ENCODE measurements around the gene BEND7.
"Not testable (repeated sequence)": the region's sequence is repeated elsewhere in the genome, so short reads cannot be mapped to it uniquely, and the experiment has no call there.

Gene BEND7

DNA sequence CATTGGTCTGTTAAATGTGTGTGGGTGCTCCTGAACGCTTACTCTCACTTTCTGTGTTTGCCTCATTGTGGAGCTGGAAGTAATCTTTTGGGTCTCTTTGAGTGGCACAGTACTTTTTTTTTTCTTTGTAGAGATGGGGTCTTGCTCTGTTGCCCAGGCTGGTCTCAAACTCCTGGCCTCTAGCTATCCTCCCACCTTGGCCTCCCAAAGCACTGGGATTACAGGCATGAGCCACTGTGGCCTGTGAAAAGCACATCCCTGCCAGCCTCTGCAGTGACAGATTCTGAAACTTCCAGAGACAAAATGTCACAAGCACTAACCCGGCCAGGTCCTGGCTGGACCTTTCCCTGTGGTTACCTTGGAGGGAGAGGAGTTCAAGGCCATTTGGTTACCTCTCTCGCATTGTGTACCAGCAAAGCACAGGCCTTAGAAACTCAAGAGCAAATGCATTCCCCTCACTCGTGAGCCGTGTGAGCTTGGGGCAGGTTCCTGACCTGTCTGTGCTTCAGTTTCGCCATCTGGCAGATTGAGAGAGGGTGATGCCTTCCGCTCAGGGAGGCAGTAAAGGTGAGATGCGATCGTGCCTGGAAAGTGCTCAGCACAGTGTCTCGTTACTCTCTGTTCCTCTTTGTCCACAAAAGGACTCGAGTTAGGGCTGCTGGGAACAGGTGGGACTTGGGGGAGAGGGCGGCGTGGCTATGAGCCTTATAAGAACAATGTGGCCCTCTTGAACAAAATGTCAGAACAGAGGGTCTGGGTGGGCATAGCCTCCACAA is 108.1 kb downstream of the BEND7 start:
- DNase-seq (ENCODE audit: low read depth): no peak

DNA sequence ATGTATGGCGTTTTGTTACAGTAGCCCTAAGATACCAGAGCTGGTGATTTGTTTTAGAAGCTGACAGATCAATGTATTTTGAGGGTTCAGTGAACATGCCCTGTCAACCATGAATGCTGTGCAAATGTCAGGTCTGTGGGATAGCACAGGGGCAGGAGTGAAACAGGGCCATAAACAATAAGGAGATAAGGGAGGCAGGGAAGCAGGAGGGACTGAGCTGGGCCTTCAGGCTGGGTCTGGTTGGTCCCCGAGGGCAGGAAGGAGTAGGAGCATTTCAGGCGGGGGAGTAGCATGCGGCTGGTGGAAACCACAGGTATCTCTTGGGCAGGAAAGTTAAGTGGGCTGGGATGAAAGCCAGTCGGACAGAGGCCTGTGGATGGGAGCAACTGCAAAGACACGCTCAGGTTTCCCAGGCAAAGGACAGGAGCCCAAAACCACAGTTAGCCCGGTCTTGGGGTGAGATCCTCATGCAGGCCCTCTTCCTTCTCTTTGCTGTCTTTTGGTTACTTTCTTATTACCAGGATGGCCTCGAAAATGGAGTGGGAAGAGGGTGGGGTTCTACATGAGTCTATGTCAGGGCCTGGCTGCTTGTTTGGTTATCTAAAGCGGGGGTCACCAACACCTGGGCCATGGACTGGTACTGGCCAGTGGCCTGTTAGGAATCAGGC is 111.2 kb downstream of the BEND7 start:
- DNase-seq (ENCODE audit: low read depth): no peak

DNA sequence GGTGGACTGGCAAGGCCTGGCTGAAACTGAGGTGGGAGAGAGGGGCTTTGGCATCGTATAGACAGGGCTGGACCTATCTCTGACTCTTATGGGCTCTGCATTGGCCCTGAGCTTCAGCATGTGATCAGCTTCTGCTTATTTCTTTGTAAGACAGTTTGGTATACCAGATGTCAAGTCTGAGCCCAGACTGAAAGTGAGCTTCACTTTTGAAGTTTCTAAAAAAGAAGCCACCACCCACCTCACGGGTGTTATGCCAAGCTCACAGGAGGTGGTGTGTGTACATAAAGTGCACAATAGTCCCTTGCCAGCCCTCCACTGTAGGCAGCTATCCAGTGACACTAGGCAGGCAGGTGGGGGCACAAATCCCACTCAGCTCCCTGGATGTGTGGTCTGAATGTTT is 112.1 kb downstream of the BEND7 start:
- no peak for DNase-seq (ENCODE audit: low read depth)

DNA sequence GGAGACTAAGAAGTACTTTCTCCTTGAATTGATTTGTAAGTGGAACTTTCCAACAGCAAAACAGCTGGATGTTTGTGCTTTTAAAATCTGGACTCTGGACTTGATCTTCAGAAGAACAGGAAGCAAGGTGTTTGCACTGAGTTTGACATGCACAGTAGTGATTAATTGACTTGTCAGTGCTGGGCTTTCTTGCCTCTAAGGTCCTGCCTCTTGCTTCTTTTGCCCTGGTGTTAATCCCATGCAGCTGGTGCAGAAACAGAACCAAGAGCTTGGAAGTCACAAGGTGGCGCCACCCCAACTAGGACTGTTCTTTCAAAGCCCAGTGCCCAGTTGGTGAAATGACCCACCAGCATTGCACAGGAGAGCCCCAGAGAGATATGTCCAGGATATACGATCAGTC is 114.0 kb downstream of the BEND7 start:
- no peak for DNase-seq (ENCODE audit: low read depth)

DNA sequence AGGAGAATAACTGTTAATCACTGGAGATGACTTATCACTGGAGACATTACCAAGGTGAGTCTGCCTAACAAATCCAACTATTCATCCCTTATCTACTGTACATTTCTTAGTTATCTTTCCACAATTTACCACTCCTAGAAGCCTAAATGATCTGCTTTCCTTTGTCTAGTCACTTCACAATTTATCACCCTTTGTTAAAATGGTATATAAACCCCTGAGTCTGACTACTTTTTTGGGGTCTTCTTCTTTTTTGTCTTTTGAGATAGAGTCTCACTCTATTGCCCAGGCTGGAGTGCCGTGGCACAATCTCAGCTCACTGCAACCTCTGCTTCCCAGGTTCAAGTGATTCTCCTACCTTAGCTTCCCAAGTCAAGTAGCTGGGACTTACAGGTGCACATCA is 114.7 kb downstream of the BEND7 start:
- no peak for DNase-seq (ENCODE audit: low read depth)

DNA sequence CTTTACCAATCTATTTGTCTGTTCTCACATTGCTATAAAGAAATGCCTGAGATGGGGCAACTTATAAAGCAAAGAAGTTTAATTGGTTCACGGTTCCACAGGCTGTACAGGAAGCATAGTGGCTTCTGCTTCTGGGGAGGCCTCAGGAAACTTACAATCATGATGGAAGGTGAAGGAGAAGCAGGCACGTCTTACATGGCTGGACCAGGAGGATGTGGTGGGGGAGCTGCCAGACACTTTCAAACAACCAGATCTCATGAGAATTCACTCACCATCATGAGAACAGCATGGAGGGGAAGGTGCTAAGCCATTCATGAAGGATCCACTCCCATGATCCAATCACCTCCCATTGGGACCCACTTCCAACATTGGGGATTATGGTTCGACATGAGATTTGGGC is 115.9 kb downstream of the BEND7 start:
- no peak for DNase-seq (ENCODE audit: low read depth)

DNA sequence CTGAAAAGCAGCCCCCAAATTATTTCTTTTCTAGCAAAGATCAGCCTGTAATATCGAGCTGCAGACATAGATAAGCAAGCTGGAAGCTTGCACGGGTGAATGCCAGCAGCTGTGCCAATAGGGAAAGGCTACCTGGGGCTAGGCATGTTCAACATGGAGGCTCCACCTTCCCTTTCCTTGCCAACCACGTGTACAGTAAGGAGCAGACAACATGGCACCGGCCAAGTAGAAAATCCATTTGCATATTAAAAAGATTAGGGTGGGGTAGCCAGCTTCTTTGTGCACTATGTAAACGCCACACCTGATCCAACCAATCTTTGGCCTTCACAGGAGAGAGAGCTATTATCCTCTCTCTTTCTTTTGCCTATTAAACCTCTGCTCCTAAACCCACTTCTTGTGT is 124.0 kb downstream of the BEND7 start:
- DNase-seq (ENCODE audit: low read depth): no peak

DNA sequence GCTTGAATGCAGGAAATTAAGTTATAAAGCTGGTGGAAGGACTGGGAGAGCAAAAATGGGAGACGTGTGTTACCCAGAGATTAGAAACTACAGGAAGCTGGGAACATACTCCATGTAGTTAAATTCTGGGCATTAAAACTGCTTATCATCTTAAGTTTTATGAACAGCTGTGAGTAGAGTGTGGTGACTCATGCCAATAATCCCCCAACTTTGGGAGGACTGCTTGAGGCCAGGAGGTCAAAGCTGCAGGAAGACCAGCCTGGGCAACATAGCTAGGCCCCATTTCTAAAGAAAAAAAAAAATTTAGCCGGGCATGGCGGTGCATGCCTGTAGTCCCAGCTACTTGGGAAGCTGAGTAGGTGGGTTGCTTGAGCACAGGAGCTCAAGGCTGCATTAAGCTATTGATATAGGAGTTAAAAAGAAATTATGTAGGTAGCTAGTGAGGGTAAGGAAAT is 124.5 kb downstream of the BEND7 start:
- DNase-seq (ENCODE audit: low read depth): no peak

DNA sequence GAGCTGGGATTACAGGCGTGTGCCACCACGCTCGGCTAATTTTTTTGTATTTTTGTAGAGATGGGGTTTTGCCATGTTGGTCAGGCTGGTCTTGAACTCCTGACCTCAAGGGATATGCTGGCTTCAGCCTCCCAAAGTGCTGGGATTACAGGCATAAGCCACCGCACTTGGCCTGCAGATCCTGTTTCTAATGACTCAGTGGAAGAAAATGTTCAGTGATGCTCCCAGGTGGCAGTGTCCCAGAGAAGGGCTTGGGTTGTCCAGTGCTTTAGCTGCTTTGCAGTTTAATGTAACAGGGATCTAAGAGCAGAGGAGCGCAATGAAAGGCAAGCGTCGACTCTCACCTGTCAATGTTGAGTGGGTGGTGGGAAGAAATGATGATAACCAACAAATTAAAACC is 125.4 kb downstream of the BEND7 start:
- DNase-seq (ENCODE audit: low read depth): not testable (repeated sequence)

DNA sequence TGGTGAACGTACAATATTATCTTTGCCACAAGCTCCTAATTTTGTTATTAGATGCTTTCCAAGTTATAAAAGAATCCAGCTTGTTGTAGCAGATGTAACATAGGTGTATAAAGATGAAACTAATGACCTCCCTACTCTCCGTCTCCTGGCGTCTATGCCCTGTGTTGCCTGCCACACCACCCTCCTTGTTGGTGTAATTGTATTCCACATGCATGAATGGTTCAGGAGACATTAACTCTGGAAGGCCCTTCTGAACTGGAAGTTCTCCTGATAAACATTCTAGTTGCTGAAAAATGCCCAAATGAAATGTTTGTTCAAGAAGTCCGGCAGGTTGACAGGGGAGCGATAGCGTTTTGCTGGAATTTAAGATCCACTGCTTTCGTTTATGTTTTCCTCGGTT is 126.8 kb downstream of the BEND7 start:
- DNase-seq (ENCODE audit: low read depth): no peak

DNA sequence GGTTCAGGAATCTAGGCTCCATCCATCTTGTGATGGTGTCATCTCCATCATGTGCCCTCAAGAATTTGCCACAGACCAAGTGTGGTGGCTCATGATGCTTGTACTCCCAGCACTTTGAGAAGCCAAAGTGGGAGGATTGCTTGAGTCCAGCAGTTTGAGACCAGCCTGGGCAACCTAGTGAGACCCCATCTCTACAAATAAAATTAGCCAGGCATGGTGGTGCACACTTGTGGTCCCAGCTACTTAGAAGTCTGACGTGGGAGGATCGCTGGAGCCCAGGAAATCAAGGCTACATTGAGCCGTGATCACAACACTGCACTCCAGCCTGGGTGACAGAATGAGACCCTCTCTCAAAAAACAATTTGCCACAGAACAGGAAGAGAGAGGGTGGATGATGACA is 127.7 kb downstream of the BEND7 start:
- DNase-seq (ENCODE audit: low read depth): no peak

DNA sequence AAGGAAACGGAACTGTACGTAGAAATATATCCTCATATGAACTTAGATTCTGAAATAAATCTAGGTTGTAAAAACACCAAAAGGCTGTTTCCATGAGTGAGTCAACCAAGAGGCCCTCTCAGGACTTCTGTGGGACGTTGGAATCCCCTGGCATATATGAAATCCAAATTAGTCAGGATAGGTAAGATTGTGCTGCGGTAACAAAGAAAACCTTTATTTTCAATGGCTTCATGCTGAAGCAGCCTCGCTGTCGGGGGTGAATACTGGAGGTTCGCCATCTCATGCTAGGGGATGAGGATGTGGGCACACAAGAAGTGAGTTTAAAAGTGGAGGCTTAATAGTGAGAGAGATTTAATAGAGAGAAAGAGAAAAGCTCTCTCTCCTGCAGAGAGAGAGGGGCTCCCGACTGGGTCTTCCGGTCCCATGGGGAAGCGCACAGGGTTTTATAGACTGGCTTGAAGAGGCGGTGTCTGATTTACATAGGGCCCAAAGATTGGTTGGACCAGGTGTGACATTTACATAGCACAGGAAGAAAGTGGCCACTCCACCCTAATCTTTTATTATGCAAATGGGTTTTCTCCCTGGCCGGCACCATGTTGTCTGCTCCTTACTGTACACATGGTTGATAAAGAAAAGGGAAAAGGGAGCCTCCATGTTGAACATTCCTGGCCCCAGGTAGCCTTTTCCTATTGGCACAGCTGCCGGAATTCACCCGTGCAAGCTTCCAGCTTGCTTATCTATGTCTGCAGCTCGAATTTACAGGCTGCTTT is 128.4 kb downstream of the BEND7 start:
- DNase-seq (ENCODE audit: low read depth): no peak

DNA sequence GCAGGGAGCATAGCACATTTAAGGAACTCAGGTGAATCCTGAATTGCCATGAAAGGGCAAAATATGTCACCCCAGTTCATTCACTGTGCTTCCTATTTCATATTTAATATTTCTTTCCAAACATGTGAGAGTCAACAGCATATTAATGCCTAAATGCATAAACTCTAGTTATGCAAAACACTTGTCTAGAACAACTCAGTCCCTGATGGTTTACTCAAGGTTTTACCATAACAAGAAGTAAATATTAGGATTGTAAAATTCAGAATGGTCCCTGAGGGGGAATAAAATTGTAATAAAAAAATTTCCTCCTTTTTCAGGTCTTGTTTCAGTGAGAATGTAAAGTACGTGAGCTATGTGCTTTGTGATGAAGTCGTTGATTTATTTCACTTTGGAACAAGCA is 129.1 kb downstream of the BEND7 start:
- DNase-seq (ENCODE audit: low read depth): no peak

DNA sequence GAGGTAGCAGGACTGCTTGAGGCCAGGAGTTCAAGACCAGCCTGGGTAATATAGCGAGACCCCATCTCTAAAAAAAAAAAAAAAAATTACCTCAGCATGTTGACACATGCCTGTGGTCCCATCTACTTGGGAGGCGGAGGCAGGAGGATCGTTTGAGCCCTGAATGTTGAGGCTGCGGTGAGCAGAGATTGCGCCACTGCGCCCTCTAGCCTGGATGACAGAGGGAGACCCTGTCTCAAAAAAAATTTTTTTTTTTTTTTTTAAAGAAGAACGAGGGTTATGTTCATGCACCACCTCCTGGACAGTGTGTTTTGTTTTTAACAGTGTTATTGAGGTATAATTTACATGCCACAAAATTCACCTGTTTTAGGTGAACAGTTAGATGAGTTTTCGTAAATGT is 129.6 kb downstream of the BEND7 start:
- DNase-seq (ENCODE audit: low read depth): no peak

DNA sequence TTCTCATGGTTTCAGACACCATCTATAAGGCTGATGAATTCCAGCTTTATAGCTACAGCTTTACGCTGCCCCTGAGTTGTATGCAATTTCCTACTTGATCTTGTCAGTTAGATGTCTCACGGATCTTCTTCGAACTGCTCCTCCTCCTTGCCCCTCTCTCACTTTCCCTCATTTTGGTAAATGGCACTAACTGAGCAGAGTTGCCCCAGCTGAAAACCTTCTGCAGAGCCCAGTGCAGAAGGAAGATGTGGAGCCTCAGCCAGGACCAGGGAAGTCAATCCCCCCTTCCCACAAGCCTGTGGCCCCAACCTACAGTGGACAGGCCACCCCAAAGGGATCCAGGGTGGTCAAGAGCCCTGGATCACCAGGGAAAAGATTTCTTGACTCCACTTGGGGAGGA is 131.8 kb downstream of the BEND7 start:
- DNase-seq (ENCODE audit: low read depth): no peak

DNA sequence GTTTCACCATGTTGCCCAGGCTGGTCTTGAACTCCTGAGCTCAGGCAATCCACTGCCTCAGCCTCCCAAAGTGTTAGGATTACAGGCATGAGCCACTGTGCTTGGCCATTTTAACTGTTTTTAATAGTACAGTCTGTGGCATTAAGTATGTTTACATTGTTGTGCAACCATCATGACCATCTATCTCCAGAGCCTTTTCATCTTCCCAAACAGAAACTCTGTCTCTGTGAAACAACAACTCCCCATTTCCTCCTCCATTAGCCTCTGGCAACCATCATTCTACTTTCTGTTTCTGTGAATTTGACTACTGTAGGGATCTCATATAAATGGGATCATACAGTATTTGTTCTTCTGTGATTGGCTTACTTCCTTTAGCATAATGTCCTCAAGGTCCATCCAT is 132.4 kb downstream of the BEND7 start:
- no peak for DNase-seq (ENCODE audit: low read depth)

DNA sequence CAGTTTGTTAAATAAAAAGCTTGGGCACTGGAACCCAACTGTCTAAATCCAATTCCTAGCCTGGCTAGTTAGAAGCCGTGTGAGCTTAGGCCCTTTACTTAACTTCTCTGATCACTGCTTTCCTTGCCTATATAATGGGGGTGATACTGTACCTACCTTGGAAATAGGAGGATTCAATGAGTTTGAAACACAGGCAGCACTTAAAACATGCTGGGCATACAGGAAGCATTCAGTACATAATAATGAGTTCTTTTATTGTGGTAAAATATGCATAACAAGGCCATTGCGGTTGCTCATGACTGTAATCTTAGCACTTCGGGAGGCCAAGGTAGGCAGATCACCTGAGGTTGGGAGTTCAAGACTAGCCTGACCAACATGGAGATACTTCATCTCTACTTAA is 133.3 kb downstream of the BEND7 start:
- no peak for DNase-seq (ENCODE audit: low read depth)

DNA sequence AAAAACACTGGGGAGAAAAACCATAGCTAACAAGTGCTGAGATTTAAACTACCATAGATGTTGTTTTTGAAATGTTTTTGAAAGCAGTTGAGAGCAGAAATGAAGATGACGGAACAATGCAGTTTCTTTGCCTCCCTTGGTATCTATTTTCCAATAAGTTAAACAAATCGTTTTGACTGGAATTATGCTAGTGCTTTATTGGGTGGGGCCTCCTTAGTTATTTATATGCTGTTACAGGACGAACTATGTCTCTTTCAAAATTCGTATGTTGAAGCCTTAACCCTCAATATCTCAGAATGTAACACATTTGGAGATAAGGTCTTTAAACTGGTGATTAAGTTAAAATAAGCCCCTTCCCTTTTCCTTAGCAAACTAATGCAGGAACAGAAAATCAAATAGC is 135.2 kb downstream of the BEND7 start:
- no peak for DNase-seq (ENCODE audit: low read depth)

DNA sequence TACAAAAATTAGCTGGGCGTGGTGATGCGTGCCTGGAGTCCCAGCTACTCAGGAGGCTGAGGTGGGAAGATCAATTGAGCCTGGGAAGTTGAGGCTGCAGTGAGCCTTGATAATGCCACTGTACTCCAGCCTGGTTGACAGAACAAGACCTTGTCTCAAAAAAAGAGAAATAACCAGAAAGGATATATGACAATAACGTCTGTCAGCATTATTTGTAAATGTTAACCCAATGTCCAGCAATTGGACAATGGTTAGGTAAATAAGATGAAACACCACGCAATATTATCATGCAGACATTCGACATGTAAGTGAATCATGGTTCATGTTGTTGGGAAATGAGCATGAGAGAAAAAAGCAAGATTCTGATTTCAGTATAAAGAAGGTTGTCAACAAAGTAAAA is 136.1 kb downstream of the BEND7 start:
- no peak for DNase-seq (ENCODE audit: low read depth)
